Measurements from ENCODE around the gene LRP5. TPM values are rescaled to one million over a fixed set of nuclear protein-coding genes. Genes with fewer than 3 reads are reported as not detected.

The LRP5 gene
- total and polyA plus RNA-seq, 2 experiments from 2014 or later = 26.9 to 51.1 TPM

GRCh38 chr11:68303982-68304780 is 8.2 kb upstream of the LRP5 start (continued):
- TF ChIP-seq, protein P1, sequence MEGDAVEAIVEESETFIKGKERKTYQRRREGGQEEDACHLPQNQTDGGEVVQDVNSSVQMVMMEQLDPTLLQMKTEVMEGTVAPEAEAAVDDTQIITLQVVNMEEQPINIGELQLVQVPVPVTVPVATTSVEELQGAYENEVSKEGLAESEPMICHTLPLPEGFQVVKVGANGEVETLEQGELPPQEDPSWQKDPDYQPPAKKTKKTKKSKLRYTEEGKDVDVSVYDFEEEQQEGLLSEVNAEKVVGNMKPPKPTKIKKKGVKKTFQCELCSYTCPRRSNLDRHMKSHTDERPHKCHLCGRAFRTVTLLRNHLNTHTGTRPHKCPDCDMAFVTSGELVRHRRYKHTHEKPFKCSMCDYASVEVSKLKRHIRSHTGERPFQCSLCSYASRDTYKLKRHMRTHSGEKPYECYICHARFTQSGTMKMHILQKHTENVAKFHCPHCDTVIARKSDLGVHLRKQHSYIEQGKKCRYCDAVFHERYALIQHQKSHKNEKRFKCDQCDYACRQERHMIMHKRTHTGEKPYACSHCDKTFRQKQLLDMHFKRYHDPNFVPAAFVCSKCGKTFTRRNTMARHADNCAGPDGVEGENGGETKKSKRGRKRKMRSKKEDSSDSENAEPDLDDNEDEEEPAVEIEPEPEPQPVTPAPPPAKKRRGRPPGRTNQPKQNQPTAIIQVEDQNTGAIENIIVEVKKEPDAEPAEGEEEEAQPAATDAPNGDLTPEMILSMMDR (conservative IDR thresholded peaks at IDR 0.05; ENCODE audit: low read depth in 2 of 2) = no peak
- TF ChIP-seq POLR2AphosphoS5 (IDR thresholded peaks at IDR 0.05; ENCODE audit: low read depth) = no peak
- no peak for TF ChIP-seq ZNF114 (CRISPR knock-in tag; IDR thresholded peaks at IDR 0.05)
- TF ChIP-seq, protein P2, sequence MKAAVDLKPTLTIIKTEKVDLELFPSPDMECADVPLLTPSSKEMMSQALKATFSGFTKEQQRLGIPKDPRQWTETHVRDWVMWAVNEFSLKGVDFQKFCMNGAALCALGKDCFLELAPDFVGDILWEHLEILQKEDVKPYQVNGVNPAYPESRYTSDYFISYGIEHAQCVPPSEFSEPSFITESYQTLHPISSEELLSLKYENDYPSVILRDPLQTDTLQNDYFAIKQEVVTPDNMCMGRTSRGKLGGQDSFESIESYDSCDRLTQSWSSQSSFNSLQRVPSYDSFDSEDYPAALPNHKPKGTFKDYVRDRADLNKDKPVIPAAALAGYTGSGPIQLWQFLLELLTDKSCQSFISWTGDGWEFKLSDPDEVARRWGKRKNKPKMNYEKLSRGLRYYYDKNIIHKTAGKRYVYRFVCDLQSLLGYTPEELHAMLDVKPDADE (IDR thresholded peaks at IDR 0.05) = no peak
- no peak for TF ChIP-seq CREB1 (CRISPR knock-in tag; IDR thresholded peaks at IDR 0.05; ENCODE audit: low read depth)
- no peak for TF ChIP-seq REST (IDR thresholded peaks at IDR 0.05; ENCODE audit: unreplicated experiment)
- no peak for TF ChIP-seq EZH2phosphoT487 (IDR thresholded peaks at IDR 0.05; ENCODE audit: unreplicated experiment)
- no peak for TF ChIP-seq EZH2 (IDR thresholded peaks at IDR 0.05; ENCODE audit: low read depth, unreplicated experiment)

GRCh38 chr11:68306636-68307035 is 5.8 kb upstream of the LRP5 start:
- Mint-ChIP-seq H3K9me3 (peaks cover 30% of the 10 kb centered on the region), H3K4me1 (peaks cover 15% of the 10 kb centered on the region), H3K27ac (no peak overlapping the region), H3K4me3 (no peak overlapping the region), H3K36me3 (ENCODE audit: low read depth) (peaks cover 16% of the 10 kb centered on the region), H3K27me3 (ENCODE audit: insufficient read depth, low read depth, poor library complexity) (peaks cover 7% of the 10 kb centered on the region)
- DNase-seq (ENCODE audit: low spot score) (no peak), ATAC-seq (no peak)
- H3K9me2 ChIP-seq (ENCODE audit: insufficient read depth) = 0 out of 2 replicates have a peak, but pooled peaks cover 2% of the 10 kb centered on the region
- no peak overlapping the region for H2AFZ ChIP-seq
- peaks cover 5% of the 10 kb centered on the region for H3F3A ChIP-seq (replicated peaks; ENCODE audit: low read depth)
- H3K79me2 ChIP-seq (replicated peaks; ENCODE audit: insufficient read depth) = no peaks in the 10 kb centered on the region
- no peak overlapping the region for H3K27ac ChIP-seq (ENCODE audit: low read depth)
- H3K4me1 ChIP-seq (ENCODE audit: insufficient read depth) = peaks cover 7% of the 10 kb centered on the region; the same call in 1 of the 2 replicates
- no peak overlapping the region for H3K4me2 ChIP-seq
- H3K4me3 ChIP-seq = no peak overlapping the region
- peaks cover 6% of the 10 kb centered on the region; the same call in 1 of the 2 replicates for H3K27me3 ChIP-seq (ENCODE audit: insufficient read depth)
- H3K36me3 ChIP-seq (ENCODE audit: insufficient read depth) = no peaks in the 10 kb centered on the region
- H4K20me1 ChIP-seq (replicated peaks; ENCODE audit: insufficient read depth) = no peaks in the 10 kb centered on the region
- TF ChIP-seq ZNF331 (CRISPR knock-in tag; IDR thresholded peaks at IDR 0.05; ENCODE audit: low read depth) = no peak
- no peak for TF ChIP-seq JUNB (IDR thresholded peaks at IDR 0.05; ENCODE audit: unreplicated experiment)
- TF ChIP-seq EZH2 (IDR thresholded peaks at IDR 0.05; ENCODE audit: low read depth, unreplicated experiment) = no peak
- TF ChIP-seq CREB1 (CRISPR knock-in tag; IDR thresholded peaks at IDR 0.05; ENCODE audit: low read depth) = no peak
- no peak for TF ChIP-seq ZNF114 (CRISPR knock-in tag; IDR thresholded peaks at IDR 0.05)
- TF ChIP-seq NANOG (IDR thresholded peaks at IDR 0.05; ENCODE audit: borderline replicate concordance) = no peak
- TF ChIP-seq, protein P2 (IDR thresholded peaks at IDR 0.05) = no peak
- TF ChIP-seq STAT1 (IDR thresholded peaks at IDR 0.05; ENCODE audit: unreplicated experiment) = no peak
- TF ChIP-seq, protein P1 (conservative IDR thresholded peaks at IDR 0.05; ENCODE audit: low read depth in 2 of 2) = no peak
- TF ChIP-seq POLR2AphosphoS5 (IDR thresholded peaks at IDR 0.05; ENCODE audit: low read depth) = no peak
